ENCODE results near the gene EXOG.

EXOG gene

GRCh38 chr3:38551026-38551832 is 55.1 kb downstream of the EXOG start:
- H3K4me1 ChIP-seq (ENCODE audit: control insufficient read depth in 2 of 2, insufficient read depth in 2 of 2, low read length in 2 of 2) = no peaks in the 10 kb centered on the region
- no peak overlapping the region for H3K27ac ChIP-seq (ENCODE audit: low read depth in 2 of 2, low read length in 2 of 2)
- no peaks in the 10 kb centered on the region for H3K36me3 ChIP-seq (ENCODE audit: control insufficient read depth in 2 of 2, insufficient read depth in 2 of 2, low read length in 2 of 2)
- H3K9me3 ChIP-seq (ENCODE audit: control insufficient read depth in 2 of 2, low read length in 2 of 2) = no peaks in the 10 kb centered on the region
- no peak overlapping the region for H3K4me3 ChIP-seq (ENCODE audit: low read length in 2 of 2)
- no peaks in the 10 kb centered on the region for H3K27me3 ChIP-seq (ENCODE audit: control insufficient read depth in 2 of 2, insufficient read depth in 2 of 2, low read length in 2 of 2)
- H3K9ac ChIP-seq (ENCODE audit: low read depth in 1 of 2, low read length in 2 of 2) = no peak overlapping the region

DNA sequence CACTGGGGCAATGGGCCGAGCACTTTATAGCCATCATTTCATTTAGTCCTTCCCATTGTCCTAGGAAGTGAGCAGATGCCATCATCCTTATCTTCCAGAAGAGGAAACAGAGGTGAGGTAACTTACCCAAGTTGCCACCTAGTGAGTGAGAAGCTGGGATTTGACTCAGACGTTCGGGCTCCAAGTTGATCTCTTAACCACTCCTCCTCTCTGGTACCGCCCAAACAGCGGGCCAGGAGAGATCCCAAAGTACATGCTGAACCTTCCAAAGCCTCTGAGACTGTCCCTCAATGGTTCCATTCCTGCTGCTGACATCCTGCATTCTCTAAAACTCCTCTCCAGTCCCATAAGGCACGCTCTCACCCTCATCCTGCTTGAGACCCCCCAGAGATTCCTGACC is 56.2 kb downstream of the EXOG start:
- no peaks in the 10 kb centered on the region for H3K36me3 ChIP-seq (ENCODE audit: control insufficient read depth in 2 of 2, insufficient read depth in 2 of 2, low read length in 2 of 2)
- no peak overlapping the region for H3K9ac ChIP-seq (ENCODE audit: low read depth in 1 of 2, low read length in 2 of 2)
- no peak overlapping the region for H3K4me3 ChIP-seq (ENCODE audit: low read length in 2 of 2)
- no peaks in the 10 kb centered on the region for H3K27me3 ChIP-seq (ENCODE audit: control insufficient read depth in 2 of 2, insufficient read depth in 2 of 2, low read length in 2 of 2)
- no peak overlapping the region for H3K27ac ChIP-seq (ENCODE audit: low read depth in 2 of 2, low read length in 2 of 2)
- H3K4me1 ChIP-seq (ENCODE audit: control insufficient read depth in 2 of 2, insufficient read depth in 2 of 2, low read length in 2 of 2) = no peaks in the 10 kb centered on the region
- no peaks in the 10 kb centered on the region for H3K9me3 ChIP-seq (ENCODE audit: control insufficient read depth in 2 of 2, low read length in 2 of 2)

GRCh38 chr3:38553071-38553470 is 56.9 kb downstream of the EXOG start:
- H3K9me3 ChIP-seq (ENCODE audit: control insufficient read depth in 2 of 2, low read length in 2 of 2) = no peaks in the 10 kb centered on the region
- no peak overlapping the region for H3K9ac ChIP-seq (ENCODE audit: low read depth in 1 of 2, low read length in 2 of 2)
- H3K36me3 ChIP-seq (ENCODE audit: control insufficient read depth in 2 of 2, insufficient read depth in 2 of 2, low read length in 2 of 2) = no peaks in the 10 kb centered on the region
- no peaks in the 10 kb centered on the region for H3K27me3 ChIP-seq (ENCODE audit: control insufficient read depth in 2 of 2, insufficient read depth in 2 of 2, low read length in 2 of 2)
- H3K4me3 ChIP-seq (ENCODE audit: low read length in 2 of 2) = no peak overlapping the region
- no peak overlapping the region for H3K27ac ChIP-seq (ENCODE audit: low read depth in 2 of 2, low read length in 2 of 2)
- no peaks in the 10 kb centered on the region for H3K4me1 ChIP-seq (ENCODE audit: control insufficient read depth in 2 of 2, insufficient read depth in 2 of 2, low read length in 2 of 2)

DNA sequence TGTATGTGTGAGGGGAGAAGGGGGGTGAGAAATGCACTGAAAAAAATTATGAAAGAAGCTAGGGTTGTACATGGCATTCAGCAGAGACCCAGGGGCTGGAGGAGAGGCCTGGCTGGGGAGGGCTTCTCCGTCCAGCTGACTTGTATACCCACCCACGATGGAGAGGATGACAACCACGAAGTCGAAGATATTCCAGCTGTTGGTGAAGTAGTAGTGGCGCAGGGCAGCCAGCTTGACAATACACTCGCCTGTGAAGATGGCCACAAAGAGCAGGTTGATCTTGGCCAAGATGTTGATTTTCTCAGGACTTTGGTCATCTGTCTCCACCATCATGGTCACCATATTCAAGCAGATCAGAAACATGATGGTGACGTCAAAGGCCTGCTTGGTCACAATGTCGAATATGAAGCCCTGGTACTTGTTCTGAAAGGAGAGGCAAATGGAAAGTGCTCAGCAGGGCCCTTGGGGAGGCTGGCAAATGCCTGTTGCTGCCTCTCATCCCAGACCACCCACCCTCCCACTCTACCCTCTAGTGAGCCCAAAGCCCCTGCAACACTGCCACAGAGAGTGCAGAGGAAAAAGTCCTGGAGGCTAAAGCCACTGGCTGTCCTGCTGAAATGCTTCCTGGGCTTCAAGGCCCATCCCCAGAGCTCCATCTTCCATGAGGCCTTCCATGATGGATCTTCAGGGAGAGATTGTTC is 58.1 kb downstream of the EXOG start:
- Histone ChIP-seq H3K27ac (ENCODE audit: low read depth in 2 of 2, low read length in 2 of 2) (no peak overlapping the region), H3K9me3 (ENCODE audit: control insufficient read depth in 2 of 2, low read length in 2 of 2) (no peaks in the 10 kb centered on the region), H3K4me1 (ENCODE audit: control insufficient read depth in 2 of 2, insufficient read depth in 2 of 2, low read length in 2 of 2) (no peaks in the 10 kb centered on the region), H3K9ac (ENCODE audit: low read depth in 1 of 2, low read length in 2 of 2) (no peak overlapping the region), H3K36me3 (ENCODE audit: control insufficient read depth in 2 of 2, insufficient read depth in 2 of 2, low read length in 2 of 2) (no peaks in the 10 kb centered on the region), H3K27me3 (ENCODE audit: control insufficient read depth in 2 of 2, insufficient read depth in 2 of 2, low read length in 2 of 2) (no peaks in the 10 kb centered on the region), H3K4me3 (ENCODE audit: low read length in 2 of 2) (no peak overlapping the region)

DNA sequence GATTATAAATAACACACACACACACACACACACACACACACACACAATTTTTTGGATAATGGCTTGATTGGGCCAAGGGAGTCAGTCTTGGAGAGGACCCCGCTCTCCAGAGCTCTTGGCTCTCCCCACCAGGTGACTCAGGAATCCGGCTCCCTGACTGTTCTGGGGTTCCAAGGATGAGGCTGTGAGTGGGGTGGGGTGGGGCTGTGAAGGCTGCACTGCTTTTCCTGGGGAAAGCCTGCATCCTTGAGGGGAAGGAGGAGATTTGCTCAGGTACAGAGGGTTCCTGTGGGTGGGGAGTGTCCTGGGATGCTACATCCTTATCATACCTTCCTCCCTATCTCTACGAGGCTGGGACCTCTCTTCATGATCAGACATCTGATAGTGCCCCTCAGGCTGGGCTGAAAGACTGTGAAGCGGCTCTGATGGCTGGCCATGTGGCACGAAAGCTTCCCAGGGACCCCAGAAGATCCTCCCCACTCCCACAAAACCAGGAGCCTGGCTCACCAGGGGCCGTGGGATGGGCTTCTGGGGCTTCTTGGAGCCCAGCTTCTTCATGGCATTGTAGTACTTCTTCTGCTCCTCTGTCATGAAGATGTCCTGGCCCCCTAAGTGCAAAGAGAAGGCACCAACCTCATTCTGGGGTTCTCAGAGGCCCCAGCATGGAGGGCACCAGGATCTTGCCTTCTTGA is 59.2 kb downstream of the EXOG start:
- no peak overlapping the region for H3K4me3 ChIP-seq (ENCODE audit: low read length in 2 of 2)
- H3K36me3 ChIP-seq (ENCODE audit: control insufficient read depth in 2 of 2, insufficient read depth in 2 of 2, low read length in 2 of 2) = no peaks in the 10 kb centered on the region
- no peak overlapping the region for H3K9ac ChIP-seq (ENCODE audit: low read depth in 1 of 2, low read length in 2 of 2)
- no peak overlapping the region for H3K27ac ChIP-seq (ENCODE audit: low read depth in 2 of 2, low read length in 2 of 2)
- H3K9me3 ChIP-seq (ENCODE audit: control insufficient read depth in 2 of 2, low read length in 2 of 2) = no peaks in the 10 kb centered on the region
- no peaks in the 10 kb centered on the region for H3K27me3 ChIP-seq (ENCODE audit: control insufficient read depth in 2 of 2, insufficient read depth in 2 of 2, low read length in 2 of 2)
- no peaks in the 10 kb centered on the region for H3K4me1 ChIP-seq (ENCODE audit: control insufficient read depth in 2 of 2, insufficient read depth in 2 of 2, low read length in 2 of 2)

DNA sequence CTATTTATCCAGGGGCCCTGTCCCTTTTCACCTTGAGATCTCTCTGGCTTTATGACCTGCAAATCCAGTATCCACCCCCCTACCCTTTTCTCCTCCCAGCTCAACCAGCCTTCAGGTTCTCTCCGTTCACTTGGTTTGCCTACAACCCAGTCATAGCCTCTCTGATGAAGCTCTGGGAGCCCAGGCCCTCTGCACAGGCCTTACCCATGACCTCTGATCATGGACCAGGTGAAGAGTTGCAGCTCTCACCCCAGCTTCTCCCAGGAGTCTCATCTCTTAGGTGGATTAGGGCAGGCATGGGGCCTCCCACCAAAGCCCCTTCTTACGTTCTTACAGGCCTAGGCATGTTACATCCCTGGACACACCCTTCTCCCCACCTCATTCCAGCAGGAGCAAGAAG is 59.8 kb downstream of the EXOG start:
- Histone ChIP-seq H3K9ac (ENCODE audit: low read depth in 1 of 2, low read length in 2 of 2) (no peak overlapping the region), H3K27me3 (ENCODE audit: control insufficient read depth in 2 of 2, insufficient read depth in 2 of 2, low read length in 2 of 2) (no peaks in the 10 kb centered on the region), H3K4me3 (ENCODE audit: low read length in 2 of 2) (no peak overlapping the region), H3K27ac (ENCODE audit: low read depth in 2 of 2, low read length in 2 of 2) (no peak overlapping the region), H3K9me3 (ENCODE audit: control insufficient read depth in 2 of 2, low read length in 2 of 2) (no peaks in the 10 kb centered on the region), H3K4me1 (ENCODE audit: control insufficient read depth in 2 of 2, insufficient read depth in 2 of 2, low read length in 2 of 2) (no peaks in the 10 kb centered on the region), H3K36me3 (ENCODE audit: control insufficient read depth in 2 of 2, insufficient read depth in 2 of 2, low read length in 2 of 2) (no peaks in the 10 kb centered on the region)

DNA sequence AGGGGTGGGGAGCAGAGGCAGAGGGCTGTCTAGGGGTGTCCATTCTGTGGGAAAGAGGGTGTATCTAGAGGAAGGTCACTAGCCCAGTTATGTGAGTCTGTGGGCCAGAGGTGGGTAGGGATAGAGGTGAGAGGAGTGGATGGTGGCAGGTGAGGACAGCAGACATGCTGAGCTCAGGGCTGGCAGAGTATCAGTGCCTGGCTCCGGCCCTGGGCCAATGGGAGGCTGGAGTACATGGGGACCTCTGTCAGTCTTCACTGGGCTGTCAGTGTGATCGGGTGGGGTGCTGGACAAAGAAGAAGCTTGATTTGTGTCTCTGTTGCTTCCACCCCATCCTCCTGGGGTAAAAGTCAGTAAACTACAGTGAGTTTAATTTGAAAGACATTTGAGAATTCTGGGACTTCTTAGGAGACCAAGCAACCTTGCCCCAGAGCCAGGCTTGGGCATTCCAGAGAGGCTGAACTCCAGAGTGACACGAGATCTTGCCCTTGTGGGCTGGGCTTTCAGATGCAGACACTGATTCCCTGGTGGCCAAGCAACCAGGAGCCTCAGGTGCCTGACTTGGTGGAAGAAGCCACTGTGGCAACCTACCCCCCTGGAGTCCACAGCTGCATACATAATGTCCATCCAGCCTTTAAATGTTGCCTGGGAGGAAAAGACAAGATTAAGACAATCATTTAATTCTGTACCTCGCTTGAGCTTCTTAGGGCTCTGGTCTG is 60.7 kb downstream of the EXOG start:
- H3K4me1 ChIP-seq (ENCODE audit: control insufficient read depth in 2 of 2, insufficient read depth in 2 of 2, low read length in 2 of 2) = no peaks in the 10 kb centered on the region
- H3K27me3 ChIP-seq (ENCODE audit: control insufficient read depth in 2 of 2, insufficient read depth in 2 of 2, low read length in 2 of 2) = no peaks in the 10 kb centered on the region
- no peaks in the 10 kb centered on the region for H3K36me3 ChIP-seq (ENCODE audit: control insufficient read depth in 2 of 2, insufficient read depth in 2 of 2, low read length in 2 of 2)
- H3K27ac ChIP-seq (ENCODE audit: low read depth in 2 of 2, low read length in 2 of 2) = no peak overlapping the region
- no peak overlapping the region for H3K4me3 ChIP-seq (ENCODE audit: low read length in 2 of 2)
- H3K9me3 ChIP-seq (ENCODE audit: control insufficient read depth in 2 of 2, low read length in 2 of 2) = no peaks in the 10 kb centered on the region
- H3K9ac ChIP-seq (ENCODE audit: low read depth in 1 of 2, low read length in 2 of 2) = no peak overlapping the region

DNA sequence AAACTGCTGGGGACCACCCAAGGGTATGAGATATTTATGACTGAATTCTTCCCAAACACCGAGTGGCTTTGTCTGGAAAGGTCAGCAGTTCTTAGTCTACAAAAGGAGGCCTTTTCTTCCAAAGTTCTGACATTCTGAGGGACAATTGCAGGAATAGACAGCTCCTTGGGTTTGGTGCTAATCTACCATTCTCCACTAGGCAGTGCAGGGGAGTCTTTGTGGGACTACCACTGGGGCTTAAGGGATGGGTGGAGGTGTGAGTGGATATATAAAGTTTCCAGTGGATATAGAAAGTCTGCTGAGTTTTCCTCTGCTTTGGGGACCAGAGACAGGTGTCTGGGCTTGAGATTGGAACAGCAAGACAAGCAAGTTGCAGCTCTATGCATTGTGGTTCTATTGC is 62.7 kb downstream of the EXOG start:
- Histone ChIP-seq H3K36me3 (ENCODE audit: control insufficient read depth in 2 of 2, insufficient read depth in 2 of 2, low read length in 2 of 2) (no peaks in the 10 kb centered on the region), H3K27ac (ENCODE audit: low read depth in 2 of 2, low read length in 2 of 2) (no peak overlapping the region), H3K4me1 (ENCODE audit: control insufficient read depth in 2 of 2, insufficient read depth in 2 of 2, low read length in 2 of 2) (no peaks in the 10 kb centered on the region), H3K4me3 (ENCODE audit: low read length in 2 of 2) (no peak overlapping the region), H3K9me3 (ENCODE audit: control insufficient read depth in 2 of 2, low read length in 2 of 2) (no peaks in the 10 kb centered on the region), H3K9ac (ENCODE audit: low read depth in 1 of 2, low read length in 2 of 2) (no peak overlapping the region), H3K27me3 (ENCODE audit: control insufficient read depth in 2 of 2, insufficient read depth in 2 of 2, low read length in 2 of 2) (no peaks in the 10 kb centered on the region)

- Histone ChIP-seq H3K27me3 (ENCODE audit: control insufficient read depth in 2 of 2, insufficient read depth in 2 of 2, low read length in 2 of 2) (no peaks in the 10 kb centered on the region), H3K9me3 (ENCODE audit: control insufficient read depth in 2 of 2, low read length in 2 of 2) (no peaks in the 10 kb centered on the region), H3K36me3 (ENCODE audit: control insufficient read depth in 2 of 2, insufficient read depth in 2 of 2, low read length in 2 of 2) (no peaks in the 10 kb centered on the region), H3K4me3 (ENCODE audit: low read length in 2 of 2) (no peak overlapping the region), H3K4me1 (ENCODE audit: control insufficient read depth in 2 of 2, insufficient read depth in 2 of 2, low read length in 2 of 2) (no peaks in the 10 kb centered on the region), H3K27ac (ENCODE audit: low read depth in 2 of 2, low read length in 2 of 2) (no peak overlapping the region), H3K9ac (ENCODE audit: low read depth in 1 of 2, low read length in 2 of 2) (no peak overlapping the region)
These were observed 64.1 kb downstream of the EXOG start for GRCh38 chr3:38560284-38560683.

Measured in mucosa of rectum (tissue), 2 donors.